ENCODE measurements around the gene OTOP2.

- TF ChIP-seq CTCF (IDR thresholded peaks at IDR 0.05; ENCODE audit: low read length) (no peak), EZH2 (IDR thresholded peaks at IDR 0.05; ENCODE audit: borderline replicate concordance, low read length) (no peak)
Observed at GRCh38 chr17:74874615-74875037, 49.4 kb upstream of the OTOP2 start.
